K562 (cell line): ENCODE data around the gene TRIM65. TPM values are rescaled to one million over a fixed set of nuclear protein-coding genes. Genes with fewer than 3 reads are reported as not detected.
"Not testable (repeated sequence)": the region's sequence is repeated elsewhere in the genome, so short reads cannot be mapped to it uniquely, and the experiment has no call there.

Experiments
- ATAC-seq: fragments of 200-7000 bp; cut with Tn5 transposase; 3 replicates; pipeline ENCODE4 v1.9.1; 2020; ENCODE audit warnings: moderate library complexity
- BruUV-seq: library from RNA; stranded (reverse); fragments of 400-500 nt; replicated peaks from 2 replicates; lab custom pipeline; 2021; lab: Mats Ljungman, UMichigan
- CTCF ChIA-PET: fragments of 300-600 bp; formaldehyde crosslinking; extraction: SDS; loops from one replicate; lab custom pipeline; 2021; ENCODE audit warnings: low intra/inter-chr PET ratio; lab: Yijun Ruan, JAX
- POLR2A ChIA-PET: fragments of 300-600, 350-650 bp; sonication (Branson Sonifier 250); formaldehyde crosslinking; extraction: SDS; loops from one replicate; lab custom pipeline; 2021; ENCODE audit warnings: antibody characterized with exemption, inconsistent platforms; lab: Yijun Ruan, JAX
- DNase-seq, 4 experiments: peaks; one replicate each; pipeline versions ENCODE4 v3.0.0 to v3.0.0-alpha.2; 2011 to 2018; ENCODE audit warnings: low spot score in 3 of 4, mixed read lengths in 3 of 4; ENCODE audit errors: extremely low read depth in 1 of 4
- FAIRE-seq: peaks from 2 replicates; lab custom pipeline; 2011; peaks lifted over from hg19 to GRCh38; lab: Jason Lieb, UNC
- H2AFZ ChIP-seq: 2 replicates; pipeline ENCODE4 v1.6.0; 2011; ENCODE audit warnings: low read depth, low read length, control low read depth, inconsistent platforms
- H3K27ac ChIP-seq: fragments of 200-600 bp; 3 replicates; pipeline ENCODE4 v1.8.0; 2011; ENCODE audit warnings: low read depth, mild to moderate bottlenecking, control low read depth, inconsistent platforms, low read length, moderate library complexity, mixed read lengths; ENCODE audit errors: extremely low read depth
- H3K27me3 ChIP-seq, 2 experiments: fragments of 300-600 bp in 1 of 2; 2 replicates in 1 of 2; 3 replicates in 1 of 2; pipeline versions ENCODE4 v1.6.0 to v1.8.0; 2011; ENCODE audit warnings: inconsistent platforms in 2 of 2, low read length in 2 of 2, mild to moderate bottlenecking in 1 of 2, mixed read lengths in 1 of 2, moderate library complexity in 1 of 2; ENCODE audit not compliant: control insufficient read depth in 2 of 2, insufficient read depth in 2 of 2
- H3K36me3 ChIP-seq: fragments of 300-600 bp; 3 replicates; pipeline ENCODE4 v1.8.0; 2011; ENCODE audit warnings: mild to moderate bottlenecking, low read length, inconsistent platforms; ENCODE audit not compliant: control insufficient read depth, insufficient read depth
- H3K4me1 ChIP-seq, 2 experiments: fragments of 200-600 bp in 1 of 2; replicated peaks in 1 of 2; 2 replicates in 1 of 2; 3 replicates in 1 of 2; pipeline versions ENCODE4 v1.5.1 to v1.8.0; 2011; ENCODE audit warnings: inconsistent platforms in 2 of 2, low read length in 2 of 2, mild to moderate bottlenecking in 1 of 2, mixed read lengths in 1 of 2, moderate library complexity in 1 of 2; ENCODE audit not compliant: control insufficient read depth in 2 of 2, insufficient read depth in 2 of 2
- H3K4me2 ChIP-seq: 2 replicates; pipeline ENCODE4 v1.6.1; 2011; ENCODE audit warnings: low read length, control low read depth, inconsistent platforms, mixed read lengths; ENCODE audit not compliant: insufficient read depth
- H3K4me3 ChIP-seq: fragments of 200-600 bp; sonication (generic), shearing (Covaris generic); 2 replicates; pipeline ENCODE4 v1.5.1; 2016; ENCODE audit warnings: control low read depth, inconsistent platforms
- H3K79me2 ChIP-seq: fragments of 200-600 bp; 3 replicates; pipeline ENCODE4 v1.8.0; 2011; ENCODE audit warnings: low read length, inconsistent platforms; ENCODE audit not compliant: control insufficient read depth, insufficient read depth
- H3K9ac ChIP-seq, 2 experiments: 2 replicates each; pipeline versions ENCODE4 v1.6.0 to v1.6.1; 2011; ENCODE audit warnings: low read depth in 2 of 2, low read length in 2 of 2, control low read depth in 1 of 2, inconsistent platforms in 1 of 2, mild to moderate bottlenecking in 1 of 2, mixed read lengths in 1 of 2; ENCODE audit not compliant: insufficient read depth in 1 of 2
- H3K9me1 ChIP-seq: one replicate; pipeline ENCODE4 v1.6.0; 2011; ENCODE audit warnings: inconsistent platforms, mild to moderate bottlenecking, low read length, moderate library complexity; ENCODE audit not compliant: control insufficient read depth, insufficient read depth
- H3K9me3 ChIP-seq: replicated peaks from 2 replicates; pipeline ENCODE4 v1.5.1; 2011; ENCODE audit warnings: low read depth, low read length, inconsistent platforms; ENCODE audit not compliant: control insufficient read depth, insufficient read depth
- H4K20me1 ChIP-seq: replicated peaks from 2 replicates; pipeline ENCODE4 v1.6.1; 2011; ENCODE audit warnings: low read length, inconsistent platforms, mixed read lengths; ENCODE audit not compliant: control insufficient read depth, insufficient read depth
- CBFA2T3 ChIP-seq: fragments of 450-650 bp; IDR thresholded peaks from 2 replicates; pipeline ENCODE4 v1.6.1; 2017
- CC2D1A ChIP-seq: fragments of 450-650 bp; IDR thresholded peaks from 2 replicates; pipeline ENCODE4 v1.6.1; 2017; ENCODE audit warnings: mild to moderate bottlenecking
- CHD2 ChIP-seq: IDR thresholded peaks from 2 replicates; pipeline ENCODE4 v1.6.1; 2011; ENCODE audit warnings: low read depth, low read length
- MNT ChIP-seq, 2 experiments: fragments of 450-650 bp; conservative IDR thresholded peaks; 2 replicates each; pipeline ENCODE4 v1.6.1; 2017; ENCODE audit warnings: mild to moderate bottlenecking in 2 of 2, moderate library complexity in 2 of 2
- USF1 ChIP-seq: sonication (generic); formaldehyde crosslinking; IDR thresholded peaks from 2 replicates; pipeline ENCODE4 v1.9.0; 2022; ENCODE audit warnings: mild to moderate bottlenecking, missing genetic modification reagents
- ZNF143 ChIP-seq: sonication (generic); formaldehyde crosslinking; IDR thresholded peaks from 2 replicates; pipeline ENCODE4 v1.9.0; 2022; ENCODE audit warnings: mild to moderate bottlenecking, missing genetic modification reagents
- ZNF431 ChIP-seq: sonication (generic); formaldehyde crosslinking; IDR thresholded peaks from 2 replicates; pipeline ENCODE4 v1.8.0; 2022; ENCODE audit warnings: mild to moderate bottlenecking, missing genetic modification reagents
- WGBS: fragments of 100-300 bp; shearing (Covaris generic); methylation state at CpG from one replicate; pipeline ENCODE4 v1.1.6; 2016; ENCODE audit warnings: low coverage, mixed read lengths; ENCODE audit not compliant: insufficient coverage; ENCODE audit errors: missing lambda C conversion rate; 5-methylcytosine and 5-hydroxymethylcytosine counted together
- in situ Hi-C: fragments of 300-500 bp; cut with MboI; formaldehyde crosslinking; loops from 4 replicates; pipeline ENCODE4 v1.15.0; 2018; ENCODE audit warnings: inconsistent platforms, mixed read lengths
- intact Hi-C: fragments of 100-400 bp; cut with micrococcal nuclease; formaldehyde crosslinking; loops from 2 replicates; pipeline ENCODE4 v1.14.2; 2022
- polyA plus RNA-seq, 8 experiments: library from polyadenylated mRNA; depleted of rRNA in 4 of 8; stranded (reverse) in 5 of 8; unstranded in 3 of 8; fragments of >200 nt; fragmentation: Nextera tagmentation in 2 of 8; fragmentation: Illumina TruSeq in 1 of 8; extraction: Ambion mirVana in 2 of 8; extraction: Trizol in 1 of 8; gene quantifications; 2 replicates each; pipeline versions ENCODE4 v1.2.1 to v1.2.3, GENCODE V29; 2011 to 2014; ENCODE audit warnings: inconsistent platforms in 1 of 8, missing spikeins in 1 of 8
- total RNA-seq, 7 experiments: library from RNA; depleted of rRNA in 6 of 7; stranded (reverse); fragments of >200 nt in 6 of 7; fragmentation: Illumina TruSeq in 2 of 7; extraction: Trizol in 2 of 7; gene quantifications; 2 replicates each; pipeline versions ENCODE4 v1.2.1 to v1.2.3, GENCODE V29; 2011 to 2021; ENCODE audit warnings: low replicate concordance in 1 of 7

TRIM65 gene
- total and polyA plus RNA-seq, 9 of the 15 experiments (the other 6 are each of a cell fraction or from before 2014, with no cell fraction given): 2.8 to 45.7 (median 22.9) TPM

GRCh38 chr17:75885860-75886259, 10.9 kb downstream of the TRIM65 start:
- H3K9me3 ChIP-seq, H3K9me1 ChIP-seq, H3K9ac ChIP-seq, ATAC-seq, CTCF ChIA-PET, H3K79me2 ChIP-seq, intact Hi-C loops, H3K27ac ChIP-seq, H3K27me3 ChIP-seq, in situ Hi-C loops, H4K20me1 ChIP-seq, FAIRE-seq, H2AFZ ChIP-seq, H3K4me3 ChIP-seq, BruUV-seq: not testable (repeated sequence)
- H3K4me1 ChIP-seq: peaks cover 3 to 26% of the 10 kb centered on the region in 2 experiments; a peak in 4 of 5 replicates
- H3K36me3 ChIP-seq: peaks cover 14% of the 10 kb centered on the region; the same call in 1 of the 3 replicates
- TF ChIP-seq CC2D1A (peak; percentile 23; the same call in 1 of the 2 replicates), USF1 (CRISPR knock-in tag) (peak; percentile 65), MNT (conservative IDR thresholded peaks at IDR 0.05) (peak in 1 of 2 experiments; percentile 45; a peak in 1 of 4 replicates), ZNF431 (CRISPR knock-in tag) (peak; percentile 78; the same call in 1 of the 2 replicates), CBFA2T3 (peak; percentile 46; the same call in 1 of the 2 replicates), ZNF143 (CRISPR knock-in tag) (peak; percentile 32; the same call in 1 of the 2 replicates), CHD2 (peak; percentile 65)
- peak in 1 of 4 experiments; percentile 52 for DNase-seq
- 0 out of 2 replicates have a peak overlapping the region, but pooled peaks have one; percentile 11 for H3K4me2 ChIP-seq
- 55% methylated on average over 9 of the region's 9 CpGs for WGBS
- POLR2A ChIA-PET: interaction anchor here (0.6 to 15.9 kb wide), 2 partner anchors 9 to 11 kb away, joined by 4 to 169 read pairs; partner anchors contain the start of gene TRIM47
